HG03103 (cell line): ENCODE results near the gene MAGI2.

ENCODE experiments used
- ATAC-seq: cut with Tn5 transposase; IDR thresholded peaks from one replicate; pipeline ENCODE4 v1.9.1; 2021; ENCODE audit warnings: low read depth; ENCODE audit not compliant: unreplicated experiment

MAGI2 gene

DNA sequence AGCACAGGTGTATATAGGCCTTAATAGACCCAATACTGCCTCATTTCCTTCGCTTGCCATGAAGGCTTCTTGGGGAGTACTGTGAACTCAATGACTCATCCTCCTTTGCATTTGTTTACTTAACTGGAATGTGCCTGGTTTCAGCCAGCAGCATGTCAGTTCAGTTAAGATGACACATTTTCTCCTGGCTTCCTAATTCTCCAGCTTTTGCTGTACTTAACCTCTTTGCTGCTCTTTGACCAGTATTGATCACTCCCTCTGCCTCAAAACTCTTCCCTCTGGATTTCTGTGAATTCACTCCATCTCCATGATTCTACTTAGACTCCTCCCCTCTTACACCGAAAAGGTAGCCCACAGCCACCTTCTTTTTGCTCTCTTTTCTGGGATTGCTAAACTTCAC lies 135.7 kb downstream of the MAGI2 start:
- no peak for ATAC-seq

DNA sequence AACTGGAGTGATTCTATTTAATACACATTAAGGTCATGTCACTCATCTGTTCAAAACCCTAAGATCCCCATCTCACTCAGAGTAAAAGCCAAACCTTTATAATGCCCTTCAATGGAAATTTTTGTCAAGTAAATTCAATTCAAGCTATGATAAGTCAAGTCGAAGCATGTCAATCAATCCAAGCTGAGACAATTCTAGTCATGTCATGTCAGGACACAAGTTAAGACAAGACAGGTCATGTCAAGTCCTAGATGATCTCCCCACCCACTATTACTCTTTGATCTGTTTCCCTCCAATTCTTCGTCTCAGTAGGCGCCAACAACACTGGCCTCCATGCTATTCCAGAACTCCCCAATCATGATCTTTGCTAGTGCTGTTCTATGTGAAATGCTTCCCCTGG lies 141.4 kb downstream of the MAGI2 start:
- ATAC-seq = no peak

- ATAC-seq = no peak
Measured at GRCh38 chr7:79308192-79308591, 145.3 kb downstream of the MAGI2 start.

- ATAC-seq = no peak
Measured at GRCh38 chr7:79307376-79307775, 146.1 kb downstream of the MAGI2 start.

DNA sequence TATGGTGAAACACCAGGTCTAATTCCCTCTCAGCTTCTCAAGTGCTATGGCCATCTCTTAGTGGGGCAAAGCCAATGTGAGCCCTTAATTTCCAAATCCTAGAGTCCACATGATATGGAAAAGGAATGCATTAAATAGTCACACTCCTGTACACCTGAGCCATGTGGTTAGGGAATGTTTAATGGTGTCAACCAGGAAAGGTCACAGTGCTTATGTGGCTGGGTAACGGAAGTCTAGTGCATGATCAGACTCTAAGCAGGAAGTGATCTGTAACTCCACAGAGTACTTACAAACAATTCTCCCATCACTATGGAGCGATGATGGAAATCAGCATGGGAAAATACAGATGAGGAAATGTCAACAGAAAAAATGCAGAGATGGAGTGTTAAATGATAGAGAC lies 148.8 kb downstream of the MAGI2 start:
- ATAC-seq = no peak

GRCh38 chr7:79302293-79302692 lies 151.2 kb downstream of the MAGI2 start:
- no peak for ATAC-seq

GRCh38 chr7:79301419-79301818 lies 152.0 kb downstream of the MAGI2 start:
- no peak for ATAC-seq

DNA sequence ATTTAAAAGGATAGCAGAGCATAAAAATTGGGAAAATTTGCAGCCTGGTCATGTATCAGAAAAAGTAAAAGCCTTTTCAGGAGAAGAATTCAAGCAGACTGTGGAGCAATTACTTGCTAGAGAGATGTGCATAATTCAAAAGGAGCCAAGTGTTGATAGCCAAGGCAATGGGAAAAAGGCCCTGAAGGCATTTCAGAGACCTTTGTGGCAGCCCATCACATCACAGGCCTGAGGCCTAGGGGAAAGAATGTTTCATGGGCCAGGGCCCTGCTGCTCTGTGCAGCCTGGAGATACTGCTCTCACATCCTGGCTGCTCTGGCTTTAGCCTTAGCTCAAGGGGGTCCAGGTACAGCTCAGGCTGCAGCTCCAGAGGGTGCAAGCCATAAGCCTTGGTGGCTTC lies 152.9 kb downstream of the MAGI2 start:
- ATAC-seq = no peak

DNA sequence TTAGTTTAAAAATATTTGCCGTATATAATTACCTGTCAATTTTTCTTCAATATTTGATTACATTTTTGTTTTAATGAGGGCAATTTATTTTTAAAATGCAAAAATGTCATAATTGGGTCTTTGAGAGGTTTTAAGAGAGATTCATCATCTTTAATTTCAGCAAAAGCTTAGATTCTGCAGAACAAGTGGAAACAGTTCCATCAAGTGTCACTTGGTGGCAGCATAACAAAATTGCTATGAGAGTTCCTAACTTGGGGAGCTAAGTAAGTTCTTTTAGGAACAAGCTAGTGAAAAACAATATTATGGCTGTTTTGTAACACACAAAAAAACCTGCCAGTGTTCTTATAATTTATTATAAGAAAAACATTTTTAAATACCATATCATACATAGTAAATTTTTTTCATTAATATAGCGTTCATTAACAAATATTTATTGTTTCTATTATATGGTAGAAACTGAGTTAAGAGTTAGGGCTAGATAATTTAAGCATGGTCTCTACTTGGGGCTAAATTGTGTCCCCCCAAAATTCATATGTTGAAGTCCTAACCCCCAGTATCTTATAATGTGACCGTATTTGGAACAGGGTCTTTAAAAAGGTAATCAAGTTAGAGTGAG lies 155.2 kb downstream of the MAGI2 start:
- ATAC-seq = peak; percentile 64

- ATAC-seq = no peak
Measured at GRCh38 chr7:79296553-79297320, 156.7 kb downstream of the MAGI2 start.

GRCh38 chr7:79293655-79294142 lies 159.8 kb downstream of the MAGI2 start:
- ATAC-seq = no peak

GRCh38 chr7:79292834-79293233 lies 160.6 kb downstream of the MAGI2 start:
- no peak for ATAC-seq

- no peak for ATAC-seq
Measured at GRCh38 chr7:79291498-79291865, 162.0 kb downstream of the MAGI2 start.

DNA sequence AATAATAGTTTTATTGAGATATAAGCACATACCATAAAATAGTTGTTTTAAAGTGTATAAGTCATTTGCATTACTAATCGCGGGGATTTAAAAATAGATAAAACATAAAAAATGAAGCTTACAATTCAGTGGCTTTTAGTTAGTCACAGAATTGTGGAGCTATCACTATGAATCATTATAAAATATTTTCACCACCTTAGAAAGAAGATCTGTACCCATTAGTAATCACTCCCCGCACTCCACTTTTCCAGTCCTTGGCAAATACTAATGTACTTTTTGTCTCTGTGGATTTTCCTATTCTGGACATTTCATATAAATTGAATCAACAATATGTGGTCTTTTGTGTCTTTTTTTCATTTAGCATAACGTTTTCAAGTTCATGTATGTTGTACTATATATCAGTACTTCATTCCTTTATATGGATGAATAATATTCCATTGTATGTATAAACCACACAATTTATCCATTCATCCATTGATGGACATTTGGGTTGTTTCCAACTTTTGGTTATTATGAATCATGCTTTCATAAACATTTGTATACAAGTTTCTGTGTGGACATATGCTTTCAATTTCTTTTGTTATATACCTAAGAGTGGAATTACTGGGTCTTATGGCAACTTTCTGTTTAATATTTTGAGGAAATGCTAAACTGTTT lies 162.5 kb downstream of the MAGI2 start:
- ATAC-seq = no peak

DNA sequence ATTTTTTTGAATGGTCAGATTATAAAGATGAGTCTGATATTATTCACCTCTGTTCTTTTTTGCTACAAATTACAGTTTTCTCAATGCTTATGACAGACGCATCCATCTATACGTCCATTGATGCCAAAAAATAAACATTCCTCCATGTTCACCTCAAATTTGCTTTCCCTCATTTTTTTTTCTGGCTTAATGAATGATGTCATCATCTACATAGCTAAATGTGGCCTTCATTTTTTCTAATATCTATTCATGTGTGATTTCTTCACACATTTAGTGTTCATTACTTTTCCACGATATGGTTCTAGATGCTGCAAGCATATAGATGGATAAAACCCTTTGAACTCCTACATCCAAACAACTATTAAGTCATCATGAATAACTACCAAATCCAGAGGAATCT lies 163.1 kb downstream of the MAGI2 start:
- ATAC-seq = no peak

- no peak for ATAC-seq
Measured at GRCh38 chr7:79288655-79289054, 164.8 kb downstream of the MAGI2 start.

GRCh38 chr7:79287981-79288380 lies 165.5 kb downstream of the MAGI2 start:
- ATAC-seq = no peak

- no peak for ATAC-seq
Measured at GRCh38 chr7:79286181-79286580, 167.3 kb downstream of the MAGI2 start.

DNA sequence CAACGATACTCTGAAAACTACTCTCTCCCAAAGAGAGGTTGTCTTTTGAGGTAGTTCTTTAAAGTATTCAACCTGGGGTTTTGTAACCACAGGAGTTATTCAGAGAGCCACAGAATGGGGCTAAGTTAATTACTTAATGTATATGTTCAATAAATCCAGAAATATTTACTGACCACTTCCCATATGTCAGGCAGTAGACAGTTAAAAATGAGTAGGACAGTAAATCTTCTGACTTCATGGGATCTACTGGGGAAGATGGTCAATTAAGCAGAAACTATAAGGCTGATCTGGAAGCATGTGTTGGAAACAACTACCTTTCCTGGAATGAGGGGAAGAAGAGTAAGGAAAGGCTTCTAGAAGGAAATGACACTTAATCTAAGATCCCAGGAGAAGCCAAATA lies 167.7 kb downstream of the MAGI2 start:
- no peak for ATAC-seq

DNA sequence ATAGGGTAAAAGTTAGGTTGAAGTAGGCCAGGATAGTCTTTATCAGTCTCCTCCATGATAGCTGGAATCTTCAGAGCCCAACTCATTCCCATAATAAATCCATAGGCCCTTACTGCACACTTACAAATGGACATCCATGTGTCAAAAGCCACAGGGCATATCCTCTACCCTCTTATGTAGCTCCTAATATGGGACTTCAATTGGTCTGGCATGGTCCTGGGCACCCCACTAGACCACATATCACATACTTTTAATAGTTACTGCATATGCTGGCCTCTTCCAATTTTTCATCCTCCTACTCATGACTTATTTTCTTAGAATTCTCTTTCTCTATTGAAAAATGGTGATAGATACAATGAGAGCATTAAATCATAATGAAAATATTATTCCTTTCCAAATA lies 169.3 kb downstream of the MAGI2 start:
- ATAC-seq = no peak

- no peak for ATAC-seq
Measured at GRCh38 chr7:79282882-79283602, 170.4 kb downstream of the MAGI2 start.
